ENCODE data around the gene LRATD1.

DNA sequence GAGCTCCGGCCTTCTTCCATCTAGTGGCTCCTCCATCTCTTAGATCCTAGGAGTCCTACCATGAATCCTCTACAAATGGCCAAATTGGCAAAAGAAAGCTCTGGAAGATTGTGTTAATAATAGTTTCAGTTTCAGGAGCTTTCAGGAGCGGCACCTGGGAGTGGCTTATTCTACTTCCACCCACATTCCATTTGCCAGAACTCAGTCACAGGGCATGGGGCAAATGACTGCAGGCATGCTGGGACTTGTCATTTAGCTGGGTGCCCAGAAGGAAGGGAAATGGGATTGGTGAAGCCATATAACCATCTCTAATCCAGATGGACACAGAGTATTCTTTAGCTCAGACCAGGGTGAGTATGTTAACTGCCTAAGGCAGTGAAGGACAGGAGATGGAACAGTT, 3.6 kb upstream of the LRATD1 start:
- TF ChIP-seq CTCF (IDR thresholded peaks at IDR 0.05; ENCODE audit: low read depth, low read length) = no peak
- no peak for TF ChIP-seq EZH2phosphoT487 (IDR thresholded peaks at IDR 0.05; ENCODE audit: low read depth)

Data from OCI-LY3 (cell line).